Left ventricle myocardium inferior (tissue), 1 donor: ENCODE results near the gene DHX8. TPM values are rescaled to one million over a fixed set of nuclear protein-coding genes. Genes with fewer than 3 reads are reported as not detected.

Experiments
- DNase-seq: peaks from one replicate; pipeline ENCODE4 v3.0.0-alpha.2; 2020
- H3K27ac ChIP-seq: fragments of 200-600 bp; replicated peaks from 2 replicates; pipeline ENCODE4 v1.8.0; 2021
- H3K27me3 ChIP-seq: fragments of 200-600 bp; 2 replicates; pipeline ENCODE4 v1.8.0; 2021; ENCODE audit warnings: low read depth
- H3K36me3 ChIP-seq: fragments of 200-600 bp; 2 replicates; pipeline ENCODE4 v1.8.0; 2021
- H3K4me1 ChIP-seq: fragments of 200-600 bp; 2 replicates; pipeline ENCODE4 v1.8.0; 2021
- H3K4me3 ChIP-seq: fragments of 200-600 bp; 2 replicates; pipeline ENCODE4 v1.8.0; 2021; ENCODE audit warnings: mild to moderate bottlenecking, moderate library complexity
- H3K9me3 ChIP-seq: fragments of 200-600 bp; replicated peaks from 2 replicates; pipeline ENCODE4 v1.8.0; 2021
- intact Hi-C: fragments of 100-400 bp; cut with micrococcal nuclease; formaldehyde crosslinking; loops from one replicate; pipeline ENCODE4 v1.11.0; 2022
- long read RNA-seq: library from polyadenylated mRNA; unstranded; transcript quantifications from one replicate; pipeline ENCODE4 v2.0.0, GENCODE V29; 2021
- total RNA-seq: library from RNA; stranded (reverse); fragmentation: NEBNext Ultra II Directional; extraction: Animal tissue kit (Norgen Biotek cat#: 25700); gene quantifications from one replicate; pipeline ENCODE4 v1.2.1, GENCODE V29; 2021
- TF ChIP-seq, protein P1 (sequence below): fragments of 200-600 bp; IDR thresholded peaks from 2 replicates; pipeline ENCODE4 v1.8.0; 2021; ENCODE audit warnings: antibody characterized with exemption, mild to moderate bottlenecking, borderline replicate concordance
- donor health status: DM: no; HTN: yes; CAD: no; lungs with severe emphysema.

The DHX8 gene
- total RNA-seq = 26.0 TPM
- long read RNA-seq, full-length matches to known transcripts = 11 of 24 reads
- long read RNA-seq, partial matches to known transcripts = 2 of 24 reads
- long read RNA-seq, other reads (novel, unspliced or antisense) = 11 of 24 reads

DNA sequence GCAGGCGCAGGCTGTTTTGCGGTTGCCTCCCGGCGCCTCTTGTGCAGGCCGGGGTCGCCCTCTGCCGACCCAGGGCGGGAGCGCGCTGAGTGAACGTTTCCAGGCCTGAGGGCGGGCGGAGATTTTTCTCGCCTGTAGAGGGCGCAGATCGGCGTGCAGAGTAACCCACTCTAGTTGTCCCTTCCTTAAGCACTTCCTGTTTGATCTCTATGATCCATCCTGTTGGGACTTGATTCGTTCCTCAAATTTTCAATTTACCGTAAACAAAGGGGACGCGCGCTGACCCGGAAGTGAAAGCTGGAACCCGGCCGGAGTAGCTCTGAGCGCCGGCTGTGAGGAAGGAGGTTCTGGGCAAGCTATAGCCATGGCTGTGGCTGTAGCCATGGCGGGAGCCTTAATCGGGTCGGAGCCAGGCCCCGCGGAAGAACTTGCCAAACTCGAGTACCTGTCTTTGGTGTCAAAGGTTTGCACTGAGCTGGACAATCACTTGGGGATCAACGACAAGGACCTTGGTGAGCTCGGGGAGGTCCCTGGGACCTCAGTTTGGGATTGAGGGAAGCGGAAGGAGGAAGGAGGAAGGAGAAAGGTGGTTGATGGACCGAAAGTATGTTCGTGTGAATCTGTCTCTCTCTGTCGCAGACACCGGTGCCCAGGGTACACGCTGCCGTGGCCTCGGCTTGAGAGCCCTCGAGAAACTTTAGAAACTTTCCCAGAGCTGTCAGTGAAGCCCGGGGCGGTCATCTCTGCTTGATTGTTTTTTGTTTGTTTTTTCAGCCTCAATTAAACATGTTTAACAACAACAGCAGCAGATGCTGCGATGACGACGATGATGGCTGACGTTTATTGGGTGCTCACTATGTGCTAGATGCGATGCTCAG is at the start of gene DHX8:
TSS of gene DHX8 (plus strand) at position 302 of the 878 bp plus-strand sequence. CDS start at position 365, 63 bp downstream.
- TF ChIP-seq, protein P1, sequence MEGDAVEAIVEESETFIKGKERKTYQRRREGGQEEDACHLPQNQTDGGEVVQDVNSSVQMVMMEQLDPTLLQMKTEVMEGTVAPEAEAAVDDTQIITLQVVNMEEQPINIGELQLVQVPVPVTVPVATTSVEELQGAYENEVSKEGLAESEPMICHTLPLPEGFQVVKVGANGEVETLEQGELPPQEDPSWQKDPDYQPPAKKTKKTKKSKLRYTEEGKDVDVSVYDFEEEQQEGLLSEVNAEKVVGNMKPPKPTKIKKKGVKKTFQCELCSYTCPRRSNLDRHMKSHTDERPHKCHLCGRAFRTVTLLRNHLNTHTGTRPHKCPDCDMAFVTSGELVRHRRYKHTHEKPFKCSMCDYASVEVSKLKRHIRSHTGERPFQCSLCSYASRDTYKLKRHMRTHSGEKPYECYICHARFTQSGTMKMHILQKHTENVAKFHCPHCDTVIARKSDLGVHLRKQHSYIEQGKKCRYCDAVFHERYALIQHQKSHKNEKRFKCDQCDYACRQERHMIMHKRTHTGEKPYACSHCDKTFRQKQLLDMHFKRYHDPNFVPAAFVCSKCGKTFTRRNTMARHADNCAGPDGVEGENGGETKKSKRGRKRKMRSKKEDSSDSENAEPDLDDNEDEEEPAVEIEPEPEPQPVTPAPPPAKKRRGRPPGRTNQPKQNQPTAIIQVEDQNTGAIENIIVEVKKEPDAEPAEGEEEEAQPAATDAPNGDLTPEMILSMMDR = peak; percentile 100
- intact Hi-C loops = loop anchor here (2.0 kb wide), 1 partner anchor 89 kb away; no protein-coding TSS in a partner anchor
- peaks cover 55% of the 10 kb centered on the region for H3K4me1 ChIP-seq
- H3K4me3 ChIP-seq = peak within 1 kb of the TSS; percentile 80
- no peaks in the 10 kb centered on the region for H3K9me3 ChIP-seq
- peak; percentile 97 for DNase-seq
- H3K27ac ChIP-seq = peak within 1 kb of the TSS; percentile 87
- H3K27me3 ChIP-seq = no peaks in the 10 kb centered on the region
- H3K36me3 ChIP-seq = no peaks in the 10 kb centered on the region

DNA sequence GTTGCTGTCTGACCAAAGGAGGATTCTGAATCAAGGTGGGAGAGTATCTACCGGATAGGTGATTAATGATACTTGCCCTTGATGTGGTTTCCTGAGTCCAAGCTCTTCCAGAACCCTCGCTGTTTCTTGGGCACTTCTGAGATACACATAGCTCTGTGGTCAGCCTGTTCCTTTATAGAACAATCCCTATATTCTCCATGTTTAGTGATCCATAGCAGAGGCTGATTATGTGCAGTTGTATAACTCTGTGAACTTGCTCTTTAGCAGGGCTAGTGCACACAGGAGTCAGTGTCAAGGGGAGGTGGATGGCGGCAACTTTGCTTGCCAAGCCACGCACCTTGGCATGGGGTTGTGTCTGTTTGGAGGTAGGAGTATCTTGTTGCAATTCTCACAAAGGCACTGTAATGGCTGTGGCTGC is 48.9 kb upstream of the DHX8 start:
- DNase-seq = no peak
- intact Hi-C loops = no loop called here
- no peaks in the 10 kb centered on the region for H3K36me3 ChIP-seq
- no peaks in the 10 kb centered on the region for H3K9me3 ChIP-seq
- H3K4me3 ChIP-seq = no peak overlapping the region
- H3K27me3 ChIP-seq = peaks cover 11% of the 10 kb centered on the region
- TF ChIP-seq, protein P1 = no peak
- H3K27ac ChIP-seq = no peak overlapping the region
- H3K4me1 ChIP-seq = peaks cover 18% of the 10 kb centered on the region

DNA sequence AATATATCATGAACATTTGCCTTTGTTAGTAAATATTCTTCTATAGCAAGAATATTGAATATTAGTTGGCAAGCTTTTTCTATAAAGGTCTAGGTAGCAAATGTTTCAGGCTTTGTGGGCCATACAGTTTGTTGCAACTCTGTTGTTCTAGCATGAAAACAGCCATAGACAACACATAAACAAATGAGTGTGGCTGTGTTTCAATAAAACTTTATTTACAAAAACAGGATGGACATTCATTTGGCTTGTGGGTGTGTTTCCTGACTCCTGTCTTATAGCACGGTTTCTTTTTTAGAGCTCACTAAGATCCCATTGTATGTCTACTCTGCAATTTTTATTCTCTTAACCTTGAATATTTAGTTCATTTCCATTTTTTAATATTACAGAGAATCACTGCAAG is 46.0 kb upstream of the DHX8 start:
- H3K27me3 ChIP-seq = peaks cover 6% of the 10 kb centered on the region
- DNase-seq = no peak
- no peaks in the 10 kb centered on the region for H3K9me3 ChIP-seq
- intact Hi-C loops = no loop called here
- no peaks in the 10 kb centered on the region for H3K36me3 ChIP-seq
- no peak overlapping the region for H3K27ac ChIP-seq
- no peaks in the 10 kb centered on the region for H3K4me1 ChIP-seq
- TF ChIP-seq, protein P1 = no peak
- H3K4me3 ChIP-seq = no peak overlapping the region

DNA sequence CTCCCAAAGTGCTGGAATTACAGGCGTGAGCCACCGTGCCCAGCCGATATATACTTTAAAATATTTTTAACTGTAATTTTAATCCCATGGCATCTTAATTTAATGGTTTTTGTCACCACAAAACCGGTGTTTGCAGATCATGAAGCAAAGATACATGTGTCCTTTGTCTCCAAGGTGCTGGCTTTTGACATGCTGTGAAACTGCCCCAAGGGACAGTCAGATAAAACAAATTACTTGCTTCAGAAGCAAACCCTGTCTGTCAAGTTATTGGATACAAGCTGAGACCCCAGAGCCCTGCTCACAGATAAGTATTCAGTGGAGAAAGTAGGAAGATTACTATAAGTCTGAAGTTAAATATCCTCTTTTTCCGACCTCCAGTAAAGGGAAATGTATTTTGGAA is 45.1 kb upstream of the DHX8 start:
- DNase-seq = no peak
- intact Hi-C loops = no loop called here
- H3K27me3 ChIP-seq = no peaks in the 10 kb centered on the region
- no peaks in the 10 kb centered on the region for H3K9me3 ChIP-seq
- H3K4me3 ChIP-seq = no peak overlapping the region
- H3K27ac ChIP-seq = no peak overlapping the region
- no peaks in the 10 kb centered on the region for H3K36me3 ChIP-seq
- TF ChIP-seq, protein P1 = no peak
- no peaks in the 10 kb centered on the region for H3K4me1 ChIP-seq

DNA sequence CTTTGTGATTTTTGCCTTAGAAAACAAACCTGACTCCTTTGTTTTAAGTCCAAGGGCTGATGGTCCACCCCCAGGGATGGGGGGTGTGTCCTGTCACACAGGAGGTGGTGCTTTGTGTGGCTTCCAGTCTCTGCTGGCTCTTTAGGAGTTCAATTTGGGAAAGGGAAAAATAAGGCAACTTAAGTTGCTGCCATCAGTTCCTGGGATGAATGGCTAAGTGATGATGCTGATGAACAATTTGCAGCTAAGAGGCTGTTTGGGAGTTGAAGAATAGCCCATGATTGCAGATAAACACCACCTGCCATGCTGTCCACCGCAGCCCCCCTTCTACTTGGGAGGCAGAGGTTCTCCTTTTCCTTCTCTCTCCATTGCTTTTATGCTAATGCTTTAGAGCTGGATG is 44.7 kb upstream of the DHX8 start:
- Histone ChIP-seq H3K36me3 (no peaks in the 10 kb centered on the region), H3K4me1 (no peaks in the 10 kb centered on the region), H3K27ac (no peak overlapping the region), H3K9me3 (no peaks in the 10 kb centered on the region), H3K27me3 (no peaks in the 10 kb centered on the region), H3K4me3 (no peak overlapping the region)
- no peak for DNase-seq
- intact Hi-C loops = no loop called here
- TF ChIP-seq, protein P1 = no peak
